Measurements from ENCODE around the gene UTRN.
A peak's percentile ranks its signal among the peaks of the same experiment; 100 is the strongest.

Gene UTRN

GRCh38 chr6:144283646-144284477 lies 1.3 kb upstream of the UTRN start:
- peak; percentile 13 for DNase-seq (ENCODE audit: low spot score)

GRCh38 chr6:144284478-144284782 lies 705 bp upstream of the UTRN start:
- DNase-seq (ENCODE audit: low spot score): no peak

GRCh38 chr6:144285548-144285797 lies 338 bp downstream of the UTRN start:
- no peak for DNase-seq (ENCODE audit: low spot score)

- DNase-seq (ENCODE audit: low spot score): peak; percentile 64
These were observed 815 bp downstream of the UTRN start for GRCh38 chr6:144285798-144286502.

GRCh38 chr6:144286503-144287393 lies 1.6 kb downstream of the UTRN start:
- peak; percentile 70 for DNase-seq (ENCODE audit: low spot score)

GRCh38 chr6:144289006-144289405 lies 3.9 kb downstream of the UTRN start:
- no peak for DNase-seq (ENCODE audit: low spot score)

- DNase-seq (ENCODE audit: low spot score): no peak
These were observed 7.2 kb downstream of the UTRN start for GRCh38 chr6:144292372-144292771.

- DNase-seq (ENCODE audit: low spot score): peak; percentile 60
These were observed 8.9 kb downstream of the UTRN start for GRCh38 chr6:144294016-144294415.

GRCh38 chr6:144295211-144295610 lies 10.1 kb downstream of the UTRN start:
- DNase-seq (ENCODE audit: low spot score): no peak

- DNase-seq (ENCODE audit: low spot score): no peak
These were observed 11.0 kb downstream of the UTRN start for GRCh38 chr6:144295981-144296767.

GRCh38 chr6:144296973-144297372 lies 11.8 kb downstream of the UTRN start:
- no peak for DNase-seq (ENCODE audit: low spot score)

GRCh38 chr6:144297511-144298100 lies 12.5 kb downstream of the UTRN start:
- no peak for DNase-seq (ENCODE audit: low spot score)

- DNase-seq (ENCODE audit: low spot score): no peak
These were observed 13.1 kb downstream of the UTRN start for GRCh38 chr6:144298194-144298593.

GRCh38 chr6:144298916-144299315 lies 13.8 kb downstream of the UTRN start:
- DNase-seq (ENCODE audit: low spot score): no peak

- no peak for DNase-seq (ENCODE audit: low spot score)
These were observed 17.7 kb downstream of the UTRN start for GRCh38 chr6:144302701-144303372.

GRCh38 chr6:144304223-144304848 lies 19.2 kb downstream of the UTRN start:
- DNase-seq (ENCODE audit: low spot score): no peak

- no peak for DNase-seq (ENCODE audit: low spot score)
These were observed 20.4 kb downstream of the UTRN start for GRCh38 chr6:144305567-144305966.

- DNase-seq (ENCODE audit: low spot score): peak; percentile 7
These were observed 20.9 kb downstream of the UTRN start for GRCh38 chr6:144305985-144306384.

GRCh38 chr6:144307880-144308279 lies 22.7 kb downstream of the UTRN start:
- DNase-seq (ENCODE audit: low spot score): no peak

GRCh38 chr6:144310765-144311164 lies 25.6 kb downstream of the UTRN start:
- no peak for DNase-seq (ENCODE audit: low spot score)

- no peak for DNase-seq (ENCODE audit: low spot score)
These were observed 26.2 kb downstream of the UTRN start for GRCh38 chr6:144311361-144311760.

All from AG08395 (cell line).